ENCODE measurements around the gene CHD3. TPM values are rescaled to one million over a fixed set of nuclear protein-coding genes. Genes with fewer than 3 reads are reported as not detected.

The CHD3 gene
- total and polyA plus RNA-seq, 2 experiments from 2014 or later, result 2.9 to 9.7 TPM

DNA sequence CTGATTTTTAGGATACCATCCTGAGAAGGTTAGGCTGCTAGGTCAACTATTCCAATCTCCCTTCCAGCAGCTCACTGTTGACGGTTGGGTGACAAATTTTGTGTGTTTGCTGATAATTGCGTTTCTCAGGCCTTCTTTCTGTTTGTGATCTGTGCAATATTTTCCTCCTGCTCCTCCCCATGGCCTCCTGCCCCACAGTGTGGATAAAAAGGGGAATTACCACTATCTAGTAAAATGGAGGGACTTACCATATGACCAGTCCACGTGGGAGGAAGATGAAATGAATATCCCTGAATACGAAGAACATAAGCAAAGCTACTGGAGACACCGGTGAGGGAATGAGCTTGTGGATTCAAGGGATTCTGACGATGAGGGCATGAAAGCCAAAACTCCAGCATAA is 9.2 kb downstream of the CHD3 start:
- Mint-ChIP-seq H3K36me3 (ENCODE audit: low read depth) (peaks cover 26% of the 10 kb centered on the region), H3K27me3 (ENCODE audit: insufficient read depth, low read depth, poor library complexity) (peaks cover 10% of the 10 kb centered on the region), H3K27ac (no peak overlapping the region), H3K4me3 (no peak overlapping the region), H3K4me1 (no peaks in the 10 kb centered on the region), H3K9me3 (no peaks in the 10 kb centered on the region)
- Histone ChIP-seq H3K27ac (ENCODE audit: low read depth) (no peak overlapping the region), H3K36me3 (ENCODE audit: insufficient read depth) (no peaks in the 10 kb centered on the region), H4K20me1 (replicated peaks; ENCODE audit: insufficient read depth) (no peaks in the 10 kb centered on the region), H3K4me2 (no peak overlapping the region), H3K79me2 (replicated peaks; ENCODE audit: insufficient read depth) (no peaks in the 10 kb centered on the region), H3K4me1 (ENCODE audit: insufficient read depth) (no peaks in the 10 kb centered on the region), H3K4me3 (no peak overlapping the region), H3F3A (replicated peaks; ENCODE audit: low read depth) (no peaks in the 10 kb centered on the region), H3K9me2 (ENCODE audit: insufficient read depth) (no peaks in the 10 kb centered on the region), H2AFZ (no peak overlapping the region), H3K27me3 (ENCODE audit: insufficient read depth) (no peaks in the 10 kb centered on the region)
- DNase-seq (ENCODE audit: low spot score), result no peak
- ATAC-seq, result no peak
- TF ChIP-seq, protein P1, sequence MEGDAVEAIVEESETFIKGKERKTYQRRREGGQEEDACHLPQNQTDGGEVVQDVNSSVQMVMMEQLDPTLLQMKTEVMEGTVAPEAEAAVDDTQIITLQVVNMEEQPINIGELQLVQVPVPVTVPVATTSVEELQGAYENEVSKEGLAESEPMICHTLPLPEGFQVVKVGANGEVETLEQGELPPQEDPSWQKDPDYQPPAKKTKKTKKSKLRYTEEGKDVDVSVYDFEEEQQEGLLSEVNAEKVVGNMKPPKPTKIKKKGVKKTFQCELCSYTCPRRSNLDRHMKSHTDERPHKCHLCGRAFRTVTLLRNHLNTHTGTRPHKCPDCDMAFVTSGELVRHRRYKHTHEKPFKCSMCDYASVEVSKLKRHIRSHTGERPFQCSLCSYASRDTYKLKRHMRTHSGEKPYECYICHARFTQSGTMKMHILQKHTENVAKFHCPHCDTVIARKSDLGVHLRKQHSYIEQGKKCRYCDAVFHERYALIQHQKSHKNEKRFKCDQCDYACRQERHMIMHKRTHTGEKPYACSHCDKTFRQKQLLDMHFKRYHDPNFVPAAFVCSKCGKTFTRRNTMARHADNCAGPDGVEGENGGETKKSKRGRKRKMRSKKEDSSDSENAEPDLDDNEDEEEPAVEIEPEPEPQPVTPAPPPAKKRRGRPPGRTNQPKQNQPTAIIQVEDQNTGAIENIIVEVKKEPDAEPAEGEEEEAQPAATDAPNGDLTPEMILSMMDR (conservative IDR thresholded peaks at IDR 0.05; ENCODE audit: low read depth in 2 of 2), result peak in 1 of 2 experiments; percentile 45; a peak in 2 of 4 replicates
- TF ChIP-seq, protein P2, sequence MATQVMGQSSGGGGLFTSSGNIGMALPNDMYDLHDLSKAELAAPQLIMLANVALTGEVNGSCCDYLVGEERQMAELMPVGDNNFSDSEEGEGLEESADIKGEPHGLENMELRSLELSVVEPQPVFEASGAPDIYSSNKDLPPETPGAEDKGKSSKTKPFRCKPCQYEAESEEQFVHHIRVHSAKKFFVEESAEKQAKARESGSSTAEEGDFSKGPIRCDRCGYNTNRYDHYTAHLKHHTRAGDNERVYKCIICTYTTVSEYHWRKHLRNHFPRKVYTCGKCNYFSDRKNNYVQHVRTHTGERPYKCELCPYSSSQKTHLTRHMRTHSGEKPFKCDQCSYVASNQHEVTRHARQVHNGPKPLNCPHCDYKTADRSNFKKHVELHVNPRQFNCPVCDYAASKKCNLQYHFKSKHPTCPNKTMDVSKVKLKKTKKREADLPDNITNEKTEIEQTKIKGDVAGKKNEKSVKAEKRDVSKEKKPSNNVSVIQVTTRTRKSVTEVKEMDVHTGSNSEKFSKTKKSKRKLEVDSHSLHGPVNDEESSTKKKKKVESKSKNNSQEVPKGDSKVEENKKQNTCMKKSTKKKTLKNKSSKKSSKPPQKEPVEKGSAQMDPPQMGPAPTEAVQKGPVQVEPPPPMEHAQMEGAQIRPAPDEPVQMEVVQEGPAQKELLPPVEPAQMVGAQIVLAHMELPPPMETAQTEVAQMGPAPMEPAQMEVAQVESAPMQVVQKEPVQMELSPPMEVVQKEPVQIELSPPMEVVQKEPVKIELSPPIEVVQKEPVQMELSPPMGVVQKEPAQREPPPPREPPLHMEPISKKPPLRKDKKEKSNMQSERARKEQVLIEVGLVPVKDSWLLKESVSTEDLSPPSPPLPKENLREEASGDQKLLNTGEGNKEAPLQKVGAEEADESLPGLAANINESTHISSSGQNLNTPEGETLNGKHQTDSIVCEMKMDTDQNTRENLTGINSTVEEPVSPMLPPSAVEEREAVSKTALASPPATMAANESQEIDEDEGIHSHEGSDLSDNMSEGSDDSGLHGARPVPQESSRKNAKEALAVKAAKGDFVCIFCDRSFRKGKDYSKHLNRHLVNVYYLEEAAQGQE (IDR thresholded peaks at IDR 0.05; ENCODE audit: unreplicated experiment), result no peak

DNA sequence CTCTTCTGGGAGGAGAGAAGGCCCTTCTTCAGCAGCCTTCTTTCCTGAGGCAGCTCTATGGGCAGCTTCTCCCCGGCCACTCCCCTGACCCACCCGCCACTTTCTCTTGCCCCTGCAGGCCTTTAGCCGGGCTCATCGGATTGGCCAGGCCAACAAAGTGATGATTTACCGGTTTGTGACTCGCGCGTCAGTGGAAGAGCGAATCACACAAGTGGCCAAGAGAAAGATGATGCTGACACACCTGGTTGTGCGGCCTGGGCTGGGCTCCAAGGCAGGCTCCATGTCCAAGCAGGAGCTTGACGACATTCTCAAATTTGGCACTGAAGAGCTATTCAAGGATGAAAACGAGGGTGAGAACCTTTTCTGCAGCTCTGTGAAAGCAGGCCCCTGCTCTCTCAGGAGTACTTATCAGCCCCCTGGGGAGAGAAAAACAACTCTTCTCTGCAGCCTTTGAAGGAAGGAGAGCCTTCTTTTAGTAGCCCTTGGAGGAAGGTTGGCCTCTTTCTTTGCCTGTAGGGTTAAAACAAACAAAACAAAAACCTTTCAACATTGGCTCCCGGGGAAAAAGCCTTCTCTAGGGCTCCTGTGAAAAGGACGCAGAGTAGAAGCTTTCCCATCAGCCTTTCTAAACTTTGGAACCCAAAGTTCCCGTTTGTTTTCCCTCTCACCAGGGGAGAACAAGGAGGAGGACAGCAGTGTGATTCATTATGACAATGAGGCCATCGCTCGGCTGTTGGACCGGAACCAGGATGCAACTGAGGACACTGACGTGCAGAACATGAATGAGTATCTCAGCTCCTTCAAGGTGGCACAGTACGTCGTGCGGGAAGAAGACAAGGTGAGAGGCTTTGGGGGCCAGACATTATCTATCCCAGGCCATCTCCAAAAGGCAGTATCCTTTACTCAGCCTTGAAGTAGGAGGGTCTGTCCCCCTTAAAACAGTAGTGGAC is 14.8 kb downstream of the CHD3 start:
- ATAC-seq (peak; percentile 65), DNase-seq (ENCODE audit: low spot score) (no peak)
- H3K27ac ChIP-seq (ENCODE audit: low read depth), result no peak overlapping the region
- H3K36me3 ChIP-seq (ENCODE audit: insufficient read depth), result no peaks in the 10 kb centered on the region
- no peak overlapping the region for H2AFZ ChIP-seq
- no peaks in the 10 kb centered on the region for H4K20me1 ChIP-seq (replicated peaks; ENCODE audit: insufficient read depth)
- Mint-ChIP-seq H3K9me3 (no peaks in the 10 kb centered on the region), H3K4me1 (0 out of 3 replicates have a peak, but pooled peaks cover 3% of the 10 kb centered on the region), H3K27ac (peak overlapping the region; percentile 57; the same call in 1 of the 2 replicates), H3K36me3 (ENCODE audit: low read depth) (peaks cover 21% of the 10 kb centered on the region; the same call in 2 of the 3 replicates), H3K27me3 (ENCODE audit: insufficient read depth, low read depth, poor library complexity) (peaks cover 10% of the 10 kb centered on the region), H3K4me3 (no peak overlapping the region)
- no peaks in the 10 kb centered on the region for H3K4me1 ChIP-seq (ENCODE audit: insufficient read depth)
- H3K4me3 ChIP-seq, result no peak overlapping the region
- H3K79me2 ChIP-seq (replicated peaks; ENCODE audit: insufficient read depth), result no peaks in the 10 kb centered on the region
- no peaks in the 10 kb centered on the region for H3K9me2 ChIP-seq (ENCODE audit: insufficient read depth)
- H3K4me2 ChIP-seq, result no peak overlapping the region
- no peaks in the 10 kb centered on the region for H3F3A ChIP-seq (replicated peaks; ENCODE audit: low read depth)
- no peaks in the 10 kb centered on the region for H3K27me3 ChIP-seq (ENCODE audit: insufficient read depth)
- TF ChIP-seq STAT1 (IDR thresholded peaks at IDR 0.05; ENCODE audit: unreplicated experiment) (no peak), ZNF331 (CRISPR knock-in tag; IDR thresholded peaks at IDR 0.05; ENCODE audit: low read depth) (no peak), CREB1 (CRISPR knock-in tag; IDR thresholded peaks at IDR 0.05; ENCODE audit: low read depth) (no peak), EZH2phosphoT487 (IDR thresholded peaks at IDR 0.05; ENCODE audit: unreplicated experiment) (no peak), NANOG (IDR thresholded peaks at IDR 0.05; ENCODE audit: borderline replicate concordance) (no peak), ZNF114 (CRISPR knock-in tag; IDR thresholded peaks at IDR 0.05) (no peak), POLR2AphosphoS5 (IDR thresholded peaks at IDR 0.05; ENCODE audit: low read depth) (no peak), EZH2 (IDR thresholded peaks at IDR 0.05; ENCODE audit: low read depth, unreplicated experiment) (no peak)
- TF ChIP-seq, protein P3, sequence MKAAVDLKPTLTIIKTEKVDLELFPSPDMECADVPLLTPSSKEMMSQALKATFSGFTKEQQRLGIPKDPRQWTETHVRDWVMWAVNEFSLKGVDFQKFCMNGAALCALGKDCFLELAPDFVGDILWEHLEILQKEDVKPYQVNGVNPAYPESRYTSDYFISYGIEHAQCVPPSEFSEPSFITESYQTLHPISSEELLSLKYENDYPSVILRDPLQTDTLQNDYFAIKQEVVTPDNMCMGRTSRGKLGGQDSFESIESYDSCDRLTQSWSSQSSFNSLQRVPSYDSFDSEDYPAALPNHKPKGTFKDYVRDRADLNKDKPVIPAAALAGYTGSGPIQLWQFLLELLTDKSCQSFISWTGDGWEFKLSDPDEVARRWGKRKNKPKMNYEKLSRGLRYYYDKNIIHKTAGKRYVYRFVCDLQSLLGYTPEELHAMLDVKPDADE (IDR thresholded peaks at IDR 0.05), result no peak

Measured in GM23338 (cell line).